ENCODE data around the gene RIN3. TPM values are rescaled to one million over a fixed set of nuclear protein-coding genes. Genes with fewer than 3 reads are reported as not detected.
A peak's percentile ranks its signal among the peaks of the same experiment; 100 is the strongest.
"Not testable (repeated sequence)": the region's sequence is repeated elsewhere in the genome, so short reads cannot be mapped to it uniquely, and the experiment has no call there.

RIN3 gene
- total RNA-seq, 1 experiment from 2014 or later = not detected

GRCh38 chr14:92670160-92670559 is 156.6 kb downstream of the RIN3 start:
- H3K4me3 ChIP-seq = no peak overlapping the region
- no peak for DNase-seq
- H3K4me1 ChIP-seq = no peaks in the 10 kb centered on the region
- H3K36me3 ChIP-seq = no peaks in the 10 kb centered on the region
- no peak overlapping the region for H3K27ac ChIP-seq
- H3K9me3 ChIP-seq (replicated peaks) = no peaks in the 10 kb centered on the region
- H3K27me3 ChIP-seq = no peaks in the 10 kb centered on the region

- no peak overlapping the region for H3K4me3 ChIP-seq
- H3K4me1 ChIP-seq = no peaks in the 10 kb centered on the region
- H3K27ac ChIP-seq = no peak overlapping the region
- no peaks in the 10 kb centered on the region for H3K36me3 ChIP-seq
- H3K27me3 ChIP-seq = no peaks in the 10 kb centered on the region
- no peak for DNase-seq
- no peaks in the 10 kb centered on the region for H3K9me3 ChIP-seq (replicated peaks)
These were observed 157.2 kb downstream of the RIN3 start for GRCh38 chr14:92670643-92671366.

GRCh38 chr14:92673601-92674150 is 160.1 kb downstream of the RIN3 start:
- Histone ChIP-seq H3K27me3 (no peaks in the 10 kb centered on the region), H3K4me1 (no peaks in the 10 kb centered on the region), H3K4me3 (no peak overlapping the region), H3K9me3 (replicated peaks) (no peaks in the 10 kb centered on the region), H3K27ac (no peak overlapping the region), H3K36me3 (no peaks in the 10 kb centered on the region)
- DNase-seq = no peak

GRCh38 chr14:92675421-92675820 is 161.8 kb downstream of the RIN3 start:
- Histone ChIP-seq H3K4me3 (no peak overlapping the region), H3K9me3 (replicated peaks) (no peaks in the 10 kb centered on the region), H3K4me1 (no peaks in the 10 kb centered on the region), H3K27ac (no peak overlapping the region), H3K36me3 (no peaks in the 10 kb centered on the region), H3K27me3 (no peaks in the 10 kb centered on the region)
- no peak for DNase-seq

- Histone ChIP-seq H3K36me3 (no peaks in the 10 kb centered on the region), H3K4me1 (no peaks in the 10 kb centered on the region), H3K27ac (no peak overlapping the region), H3K27me3 (no peaks in the 10 kb centered on the region), H3K4me3 (no peak overlapping the region), H3K9me3 (replicated peaks) (no peaks in the 10 kb centered on the region)
- DNase-seq = no peak
These were observed 162.4 kb downstream of the RIN3 start for GRCh38 chr14:92675976-92676375.

- no peaks in the 10 kb centered on the region for H3K9me3 ChIP-seq (replicated peaks)
- H3K27me3 ChIP-seq = no peaks in the 10 kb centered on the region
- no peak for DNase-seq
- no peaks in the 10 kb centered on the region for H3K4me1 ChIP-seq
- H3K4me3 ChIP-seq = no peak overlapping the region
- no peak overlapping the region for H3K27ac ChIP-seq
- no peaks in the 10 kb centered on the region for H3K36me3 ChIP-seq
These were observed 163.0 kb downstream of the RIN3 start for GRCh38 chr14:92676403-92677086.

GRCh38 chr14:92677087-92677668 is 163.6 kb downstream of the RIN3 start:
- Histone ChIP-seq H3K27ac (no peak overlapping the region), H3K36me3 (no peaks in the 10 kb centered on the region), H3K4me3 (no peak overlapping the region), H3K4me1 (no peaks in the 10 kb centered on the region), H3K27me3 (no peaks in the 10 kb centered on the region), H3K9me3 (replicated peaks) (no peaks in the 10 kb centered on the region)
- DNase-seq = no peak

GRCh38 chr14:92677955-92678354 is 164.4 kb downstream of the RIN3 start:
- DNase-seq = no peak
- no peak overlapping the region for H3K4me3 ChIP-seq
- H3K27ac ChIP-seq = no peak overlapping the region
- no peaks in the 10 kb centered on the region for H3K27me3 ChIP-seq
- no peaks in the 10 kb centered on the region for H3K36me3 ChIP-seq
- no peaks in the 10 kb centered on the region for H3K4me1 ChIP-seq
- H3K9me3 ChIP-seq (replicated peaks) = no peaks in the 10 kb centered on the region

GRCh38 chr14:92678766-92679165 is 165.2 kb downstream of the RIN3 start:
- Histone ChIP-seq H3K27me3 (no peaks in the 10 kb centered on the region), H3K4me1 (no peaks in the 10 kb centered on the region), H3K36me3 (no peaks in the 10 kb centered on the region), H3K27ac (no peak overlapping the region), H3K4me3 (no peak overlapping the region), H3K9me3 (replicated peaks) (no peaks in the 10 kb centered on the region)
- no peak for DNase-seq

GRCh38 chr14:92679246-92679645 is 165.7 kb downstream of the RIN3 start:
- Histone ChIP-seq H3K9me3 (replicated peaks) (no peaks in the 10 kb centered on the region), H3K36me3 (no peaks in the 10 kb centered on the region), H3K27ac (no peak overlapping the region), H3K27me3 (no peaks in the 10 kb centered on the region), H3K4me3 (no peak overlapping the region), H3K4me1 (no peaks in the 10 kb centered on the region)
- no peak for DNase-seq

- DNase-seq; H3K36me3 ChIP-seq; H3K9me3 ChIP-seq (replicated peaks); H3K4me3 ChIP-seq; H3K27me3 ChIP-seq; H3K4me1 ChIP-seq; H3K27ac ChIP-seq: not testable (repeated sequence)
These were observed 166.7 kb downstream of the RIN3 start for GRCh38 chr14:92680330-92680729.

- Histone ChIP-seq H3K4me3 (no peak overlapping the region), H3K36me3 (no peaks in the 10 kb centered on the region), H3K4me1 (no peaks in the 10 kb centered on the region), H3K9me3 (replicated peaks) (no peaks in the 10 kb centered on the region), H3K27ac (no peak overlapping the region), H3K27me3 (no peaks in the 10 kb centered on the region)
- DNase-seq = peak; percentile 50 to 76
These were observed 167.4 kb downstream of the RIN3 start for GRCh38 chr14:92680781-92681650.

- H3K9me3 ChIP-seq (replicated peaks) = no peaks in the 10 kb centered on the region
- no peaks in the 10 kb centered on the region for H3K36me3 ChIP-seq
- no peak overlapping the region for H3K27ac ChIP-seq
- no peaks in the 10 kb centered on the region for H3K4me1 ChIP-seq
- no peak for DNase-seq
- H3K4me3 ChIP-seq = no peak overlapping the region
- H3K27me3 ChIP-seq = no peaks in the 10 kb centered on the region
These were observed 169.5 kb downstream of the RIN3 start for GRCh38 chr14:92683041-92683440.

- Histone ChIP-seq H3K9me3 (replicated peaks) (no peaks in the 10 kb centered on the region), H3K4me1 (no peaks in the 10 kb centered on the region), H3K27ac (no peak overlapping the region), H3K36me3 (no peaks in the 10 kb centered on the region), H3K4me3 (no peak overlapping the region), H3K27me3 (no peaks in the 10 kb centered on the region)
- DNase-seq = peak in 1 of 2 experiments; percentile 25
These were observed 171.4 kb downstream of the RIN3 start for GRCh38 chr14:92684801-92685560.
